ENCODE data around the gene CLEC17A. TPM values are rescaled to one million over a fixed set of nuclear protein-coding genes. Genes with fewer than 3 reads are reported as not detected.

Gene CLEC17A, protein sequence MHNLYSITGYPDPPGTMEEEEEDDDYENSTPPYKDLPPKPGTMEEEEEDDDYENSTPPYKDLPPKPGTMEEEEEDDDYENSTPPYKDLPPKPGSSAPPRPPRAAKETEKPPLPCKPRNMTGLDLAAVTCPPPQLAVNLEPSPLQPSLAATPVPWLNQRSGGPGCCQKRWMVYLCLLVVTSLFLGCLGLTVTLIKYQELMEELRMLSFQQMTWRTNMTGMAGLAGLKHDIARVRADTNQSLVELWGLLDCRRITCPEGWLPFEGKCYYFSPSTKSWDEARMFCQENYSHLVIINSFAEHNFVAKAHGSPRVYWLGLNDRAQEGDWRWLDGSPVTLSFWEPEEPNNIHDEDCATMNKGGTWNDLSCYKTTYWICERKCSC
- under 0.01 TPM in 2 replicates for total RNA-seq

DNA sequence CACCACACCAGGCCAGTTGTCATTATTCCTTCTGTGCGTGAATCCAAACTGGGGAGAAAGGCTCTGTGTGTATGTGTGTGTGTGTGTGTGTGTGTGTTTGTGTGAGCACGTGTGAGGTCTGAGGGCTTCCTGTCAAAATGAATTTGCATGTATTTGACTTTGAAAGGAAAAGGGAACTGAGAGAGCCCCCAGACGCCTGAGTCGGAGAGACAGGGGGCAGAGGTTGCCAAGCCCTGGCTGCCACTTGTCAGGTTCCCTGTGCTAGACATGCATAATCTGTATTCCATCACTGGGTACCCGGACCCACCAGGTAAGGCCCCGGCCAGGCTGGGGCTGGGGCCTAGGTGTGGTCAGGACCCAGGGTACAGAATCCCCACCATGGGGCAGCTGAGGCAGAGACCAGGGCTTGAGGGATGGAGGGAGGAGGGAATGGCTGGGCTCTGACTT lies at the start of gene CLEC17A:
Gene CLEC17A, plus strand, starts transcription at position 191 of the 447 bp plus-strand sequence. Its CDS starts 77 bp downstream, at position 268.

DNA sequence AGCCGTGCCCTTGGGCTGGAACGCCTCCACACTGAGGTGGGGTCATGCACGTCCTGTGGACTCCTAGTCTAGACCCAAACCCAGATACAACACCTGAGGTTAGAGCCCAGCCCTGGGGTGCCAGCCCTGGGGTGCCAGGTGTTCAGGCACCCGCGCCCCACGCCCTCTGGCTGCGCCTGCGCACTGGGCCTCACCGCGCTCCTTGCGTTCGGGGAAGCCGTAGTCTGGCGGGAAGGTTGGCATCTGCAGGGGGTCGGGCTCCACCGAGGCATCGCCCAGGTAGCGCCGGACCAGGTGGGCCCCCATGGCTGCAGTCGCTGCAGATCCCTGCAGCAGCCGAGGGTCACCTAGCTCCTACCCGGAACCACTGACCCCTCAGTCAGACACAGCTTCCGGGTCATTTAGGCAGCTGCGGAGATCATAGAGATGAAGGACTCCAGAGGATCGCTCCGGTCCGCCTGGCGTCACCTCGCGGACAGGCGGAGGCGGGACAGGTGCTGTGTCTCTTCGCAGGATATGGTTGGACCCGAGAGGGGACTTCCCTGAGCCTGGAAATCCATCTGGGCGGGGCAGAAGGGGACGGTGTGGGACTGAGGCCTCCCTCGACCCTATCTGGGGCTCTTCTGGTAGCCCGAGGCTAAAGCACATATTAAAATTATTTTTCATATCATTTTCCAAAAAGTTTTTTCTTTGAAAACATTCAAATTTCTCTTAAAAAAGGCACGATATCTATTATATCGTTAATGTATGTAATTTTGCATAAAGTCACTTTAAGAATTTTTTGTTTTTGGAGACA lies 11.0 kb upstream of the CLEC17A start, which contains the start of gene NDUFB7:
Gene NDUFB7, minus strand, starts transcription at position 372 of the 796 bp plus-strand sequence. Its CDS starts 66 bp downstream, at position 306.

Other genes with a start within 250 kb of the CLEC17A start
- 30.9 and 32.6 TPM in 2 replicates for gene ADGRE5, start 201.6 kb upstream of the CLEC17A start, total RNA-seq
- 48.3 and 118 TPM in 2 replicates for gene DDX39A, start 163.7 kb upstream of the CLEC17A start, total RNA-seq
- 188 and 245 TPM in 2 replicates for gene PKN1, start 149.8 kb upstream of the CLEC17A start, total RNA-seq
- gene PTGER1, start 107.7 kb upstream of the CLEC17A start, total RNA-seq = 5.4 and 5.6 TPM in 2 replicates
- gene GIPC1, start 87.0 kb upstream of the CLEC17A start, total RNA-seq = 129 and 152 TPM in 2 replicates
- gene DNAJB1, start 64.7 kb upstream of the CLEC17A start, total RNA-seq = 52.5 and 91.3 TPM in 2 replicates
- gene TECR, start 53.5 kb upstream of the CLEC17A start, total RNA-seq = 28.8 and 38.5 TPM in 2 replicates
- 188 and 247 TPM in 2 replicates for gene NDUFB7, start 11.0 kb upstream of the CLEC17A start, total RNA-seq
- not detected in 2 replicates for gene ADGRE3, start 91.8 kb downstream of the CLEC17A start, total RNA-seq
- gene ZNF333, start 107.0 kb downstream of the CLEC17A start, total RNA-seq = 24.6 and 32.7 TPM in 2 replicates
- not detected in 2 replicates for gene ADGRE2, start 195.5 kb downstream of the CLEC17A start, total RNA-seq

Measured in smooth muscle cell of trachea (primary cell).